C1 segment of cervical spinal cord (tissue), 14 donors: ENCODE results near the gene OSBPL8.
A peak's percentile ranks its signal among the peaks of the same experiment; 100 is the strongest.
"Not testable (repeated sequence)": the region's sequence is repeated elsewhere in the genome, so short reads cannot be mapped to it uniquely, and the experiment has no call there.

Experiments
- DNase-seq, 14 donors: peaks; one replicate each; lab custom pipeline; 2025; lab: John Stamatoyannopoulos, UW

OSBPL8 gene

GRCh38 chr12:76529226-76529918 lies 30.2 kb downstream of the OSBPL8 start:
- DNase-seq = no peak

GRCh38 chr12:76523408-76523807 lies 36.2 kb downstream of the OSBPL8 start:
- no peak for DNase-seq

- no peak for DNase-seq
Observed at GRCh38 chr12:76520348-76520747, 39.2 kb downstream of the OSBPL8 start.

DNA sequence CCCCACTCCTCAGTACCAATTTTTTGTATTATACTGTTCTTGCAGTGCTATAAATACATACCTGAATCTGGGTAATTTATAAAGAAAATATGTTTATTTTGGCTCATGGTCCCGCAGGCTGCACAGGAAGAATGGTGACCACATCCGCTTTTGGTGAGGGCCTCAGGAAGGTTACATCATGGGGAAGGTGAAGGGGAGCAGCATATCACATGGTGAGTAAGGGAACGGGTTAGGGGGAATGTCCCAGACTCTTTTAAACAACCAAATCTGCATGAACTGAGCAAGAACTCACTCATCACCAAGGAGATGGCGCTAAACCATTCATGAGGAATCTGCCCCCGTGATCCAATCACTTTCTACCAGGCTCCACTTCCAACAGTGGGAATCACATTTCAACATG lies 40.0 kb downstream of the OSBPL8 start:
- no peak for DNase-seq

GRCh38 chr12:76518699-76519098 lies 40.9 kb downstream of the OSBPL8 start:
- DNase-seq = no peak

- no peak for DNase-seq
Observed at GRCh38 chr12:76515271-76515670, 44.3 kb downstream of the OSBPL8 start.

GRCh38 chr12:76511116-76511716 lies 48.4 kb downstream of the OSBPL8 start:
- DNase-seq = not testable (repeated sequence)

DNA sequence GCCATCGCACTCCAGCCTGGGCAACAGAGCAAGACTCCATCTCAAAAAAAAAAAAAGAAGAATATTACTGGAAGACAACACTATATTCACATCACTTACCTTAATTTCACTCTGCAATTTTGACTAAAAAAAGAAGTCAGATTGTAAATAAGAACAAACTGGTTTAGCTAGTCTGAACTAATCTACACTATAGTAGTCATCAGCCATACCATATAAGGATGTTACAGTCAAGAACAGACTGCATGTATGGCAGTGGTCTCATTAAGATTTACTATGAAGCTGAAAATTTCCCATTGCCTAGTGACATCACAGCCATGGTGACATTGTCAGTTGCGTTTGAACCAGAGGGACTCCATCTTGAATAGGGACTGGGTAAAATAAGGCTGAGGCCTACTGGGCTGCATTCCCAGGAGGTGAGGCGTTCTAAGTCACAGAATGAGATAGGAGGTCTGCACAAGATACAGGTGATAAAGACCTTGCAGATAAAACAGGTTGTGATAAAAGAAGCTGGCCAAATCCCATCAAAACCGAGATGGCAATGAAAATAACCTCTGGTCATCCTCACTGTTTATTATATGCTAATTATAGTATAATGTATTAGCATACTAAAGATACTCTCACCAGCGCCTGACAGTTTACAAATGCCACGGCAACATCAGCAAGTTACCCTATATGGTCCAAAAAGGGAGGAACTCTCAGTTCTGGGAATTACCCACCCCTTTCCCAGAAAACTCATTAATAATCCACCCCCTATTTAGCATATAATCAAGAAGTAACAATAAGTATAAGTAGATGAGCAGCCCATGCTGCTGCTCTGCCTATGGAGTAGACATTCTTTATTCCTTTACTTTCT lies 51.2 kb downstream of the OSBPL8 start:
- no peak for DNase-seq

DNA sequence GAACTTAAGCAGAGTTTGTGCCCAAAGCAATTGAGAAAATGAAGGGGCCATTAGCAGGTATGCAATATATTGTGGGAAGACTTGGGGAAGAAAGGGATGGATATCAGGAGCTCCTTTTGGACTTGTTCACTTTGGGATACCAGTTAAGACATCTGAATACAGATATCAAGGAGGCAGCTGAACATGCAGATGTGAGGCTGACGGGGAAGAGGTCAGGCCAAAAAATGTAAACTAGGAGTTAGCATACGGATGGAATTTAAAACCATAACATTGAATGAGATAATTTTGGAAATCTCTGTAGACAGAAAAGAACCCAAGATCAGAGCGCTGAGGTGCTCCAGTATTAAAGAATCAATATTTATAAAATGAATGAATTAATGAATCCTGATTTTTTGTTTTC lies 53.4 kb downstream of the OSBPL8 start:
- DNase-seq = no peak

DNA sequence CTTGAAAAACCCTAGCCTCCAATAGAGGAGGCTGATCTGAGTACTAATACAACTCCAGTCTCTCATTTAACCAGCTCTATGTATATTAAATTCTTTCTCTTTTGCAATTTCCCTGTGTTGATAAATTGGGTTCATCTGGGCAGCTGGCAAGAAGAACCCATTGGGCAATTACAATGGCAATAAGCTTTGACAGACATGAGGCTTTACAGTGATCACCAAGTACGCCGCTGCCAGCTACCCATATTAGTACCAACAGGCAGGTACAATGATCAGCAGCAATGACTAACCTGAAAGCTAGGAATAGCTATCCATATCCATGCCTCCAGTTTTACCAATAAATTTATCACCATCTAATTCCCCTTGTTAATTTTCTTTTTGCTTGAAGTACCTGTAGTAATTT lies 54.5 kb downstream of the OSBPL8 start:
- no peak for DNase-seq

- DNase-seq = no peak
Observed at GRCh38 chr12:76504606-76505005, 55.0 kb downstream of the OSBPL8 start.

- no peak for DNase-seq
Observed at GRCh38 chr12:76503957-76504356, 55.6 kb downstream of the OSBPL8 start.

GRCh38 chr12:76501390-76501789 lies 58.2 kb downstream of the OSBPL8 start:
- no peak for DNase-seq

GRCh38 chr12:76499136-76499535 lies 60.4 kb downstream of the OSBPL8 start:
- DNase-seq = not testable (repeated sequence)

DNA sequence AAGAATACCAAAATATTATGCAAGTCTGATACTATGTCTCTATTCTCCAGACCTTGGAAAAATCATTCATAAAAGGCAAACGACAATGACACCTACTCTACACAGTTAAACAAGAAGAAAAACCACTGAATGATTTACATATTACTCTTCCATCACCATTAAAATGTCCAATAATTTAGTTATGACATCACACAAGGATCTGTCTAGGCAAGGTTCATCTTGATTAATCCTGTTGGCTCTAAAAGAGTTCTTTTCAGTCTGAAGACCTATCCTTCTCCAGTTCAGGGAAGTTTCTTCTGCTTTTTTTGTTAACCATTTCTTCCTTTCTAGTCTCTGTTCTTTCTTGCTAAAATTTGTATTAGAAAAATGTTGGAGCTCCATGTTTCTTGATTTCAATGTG lies 64.0 kb downstream of the OSBPL8 start:
- no peak for DNase-seq

DNA sequence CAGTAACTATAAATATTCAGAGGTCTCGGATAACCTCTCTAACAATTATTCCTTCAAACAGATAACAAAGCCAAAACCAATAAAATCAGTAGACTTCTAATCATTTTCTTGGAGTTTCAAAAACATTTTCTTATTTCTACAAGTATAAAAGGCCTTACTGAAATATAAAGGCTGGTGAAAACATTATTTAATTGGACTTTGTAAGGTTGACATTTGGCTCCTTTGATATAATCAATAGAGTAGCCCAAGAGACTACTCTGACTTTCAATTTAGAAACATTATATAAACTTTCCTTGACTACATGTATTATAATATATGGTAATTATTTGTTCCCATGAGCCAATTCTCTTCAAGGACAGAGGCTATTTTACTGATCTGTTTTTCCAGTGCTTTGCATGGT lies 68.3 kb downstream of the OSBPL8 start:
- DNase-seq = no peak

GRCh38 chr12:76490763-76491162 lies 68.8 kb downstream of the OSBPL8 start:
- DNase-seq = peak in 1 of 14 donors; percentile 12

DNA sequence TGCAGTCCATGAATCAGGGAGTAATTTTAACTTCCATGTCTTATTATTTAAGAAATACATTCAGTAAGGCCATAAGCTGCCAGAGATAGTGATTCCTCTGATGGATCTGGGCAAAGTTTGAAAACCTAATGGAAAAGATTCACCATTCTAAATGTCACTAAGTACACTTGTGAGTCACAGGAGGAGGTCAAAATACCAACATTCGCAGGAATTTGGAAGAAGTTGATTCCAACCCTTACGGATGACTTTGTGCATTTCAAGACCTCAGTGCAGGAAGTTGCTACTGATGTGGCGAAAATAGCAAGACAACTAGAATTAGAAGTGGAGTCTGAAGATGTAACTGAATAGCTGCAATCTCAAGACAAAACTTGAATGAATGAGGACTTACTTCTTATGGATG lies 69.8 kb downstream of the OSBPL8 start:
- DNase-seq = no peak

- DNase-seq = no peak
Observed at GRCh38 chr12:76486011-76486410, 73.6 kb downstream of the OSBPL8 start.

DNA sequence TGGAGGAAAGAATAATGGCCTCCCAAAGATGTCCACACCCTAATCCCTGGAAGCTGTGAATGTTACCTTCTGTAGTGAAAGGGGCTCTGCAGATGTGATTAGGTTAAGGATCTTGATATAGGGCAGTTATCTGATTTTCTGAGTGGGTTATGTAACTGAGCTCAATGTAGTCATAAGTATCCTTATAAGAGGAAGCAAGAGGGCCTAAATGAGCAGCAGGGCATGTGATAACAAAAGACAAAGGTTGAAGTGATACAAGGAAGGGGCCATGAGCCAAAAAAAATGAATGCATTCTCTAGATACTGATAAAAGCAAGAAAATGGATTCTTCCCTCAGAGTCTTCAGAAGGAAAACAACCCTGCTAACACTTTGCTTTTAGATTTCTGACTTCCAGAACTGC lies 78.8 kb downstream of the OSBPL8 start:
- no peak for DNase-seq

DNA sequence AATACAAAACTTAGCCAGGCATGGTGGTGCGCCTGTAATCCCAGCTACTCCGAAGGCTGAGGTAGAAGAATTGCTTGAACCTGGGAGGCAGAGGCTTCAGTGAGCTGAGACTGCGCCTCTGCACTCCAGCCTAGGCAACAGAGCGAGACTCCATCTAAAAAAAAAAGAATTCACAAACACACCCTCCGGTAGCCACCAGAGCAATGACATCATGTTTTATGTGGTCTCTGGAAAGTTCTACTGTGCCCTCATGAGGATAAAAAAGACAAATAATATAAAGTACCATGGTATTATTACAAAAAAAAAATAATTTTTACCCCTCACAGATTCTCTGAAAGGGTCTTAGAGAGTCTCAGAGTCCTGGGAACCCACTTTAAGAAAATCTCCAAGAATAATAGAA lies 81.5 kb downstream of the OSBPL8 start:
- DNase-seq = no peak

DNA sequence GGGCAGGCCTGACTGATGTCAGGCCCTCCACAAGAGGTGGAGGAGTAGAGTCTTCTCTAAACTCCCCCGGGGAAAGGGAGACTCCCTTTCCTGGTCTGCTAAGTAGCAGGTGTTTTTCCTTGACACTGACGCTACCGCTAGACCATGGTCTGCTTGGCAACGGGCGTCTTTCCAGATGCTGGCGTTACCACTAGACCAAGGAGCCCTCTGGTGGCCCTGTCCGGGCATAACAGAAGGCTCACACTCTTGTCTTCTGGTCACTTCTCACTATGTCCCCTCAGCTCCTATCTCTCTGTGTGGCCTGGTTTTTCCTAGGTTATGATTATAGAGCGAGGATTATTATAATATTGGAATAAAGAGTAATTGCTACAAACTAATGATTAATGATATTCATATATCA lies 86.7 kb downstream of the OSBPL8 start:
- DNase-seq = not testable (repeated sequence)

- DNase-seq = no peak
Observed at GRCh38 chr12:76471579-76471978, 88.0 kb downstream of the OSBPL8 start.
